Panc1 (cell line): ENCODE measurements around the gene CES3. TPM values are rescaled to one million over a fixed set of nuclear protein-coding genes. Genes with fewer than 3 reads are reported as not detected.

Experiments
- ATAC-seq: fragments of 200-7000 bp; cut with Tn5 transposase; 2 replicates; pipeline ENCODE4 v1.9.1; 2020; ENCODE audit warnings: mild to moderate bottlenecking, moderate library complexity
- BruUV-seq: library from RNA; stranded (reverse); fragments of 400-500 nt; replicated peaks from 2 replicates; lab custom pipeline; 2021; lab: Mats Ljungman, UMichigan
- CTCF ChIA-PET: fragments of 300-600 bp; sonication (Branson Sonifier 250); formaldehyde crosslinking; loops from one replicate; lab custom pipeline; 2022; ENCODE audit warnings: antibody characterized with exemption; lab: Charles Lee
- POLR2A ChIA-PET: fragments of 300-600 bp; sonication (Branson Sonifier 250); formaldehyde crosslinking; loops from one replicate; lab custom pipeline; 2022; ENCODE audit warnings: antibody characterized with exemption; lab: Charles Lee
- DNase-seq: peaks from one replicate; pipeline ENCODE4 v3.0.0-alpha.2; 2010; ENCODE audit warnings: low read depth, low spot score
- H3K27ac ChIP-seq: 2 replicates; pipeline ENCODE4 v1.5.1; 2011; ENCODE audit warnings: mild to moderate bottlenecking, low read length, inconsistent platforms
- H3K27me3 ChIP-seq: fragments of 200-500 bp; sonication (Bioruptor generic); 2 replicates; pipeline ENCODE4 v1.6.0; 2014; ENCODE audit warnings: low read length, inconsistent platforms; ENCODE audit not compliant: control insufficient read depth, insufficient read depth
- H3K36me3 ChIP-seq: fragments of 200-500 bp; sonication (Bioruptor generic); 2 replicates; pipeline ENCODE4 v1.5.1; 2014; ENCODE audit warnings: inconsistent platforms, mild to moderate bottlenecking, low read length, moderate library complexity; ENCODE audit not compliant: control insufficient read depth, insufficient read depth
- H3K4me1 ChIP-seq: 2 replicates; pipeline ENCODE4 v1.5.1; 2011; ENCODE audit warnings: inconsistent platforms, mild to moderate bottlenecking, low read length, moderate library complexity; ENCODE audit not compliant: control insufficient read depth, insufficient read depth
- H3K4me3 ChIP-seq, 2 experiments: 2 replicates each; pipeline ENCODE4 v1.5.1; 2011 to 2012; ENCODE audit warnings: low read depth in 2 of 2, low read length in 2 of 2, mild to moderate bottlenecking in 2 of 2, inconsistent platforms in 1 of 2, moderate library complexity in 1 of 2
- H3K9me3 ChIP-seq: fragments of 200-500 bp; sonication (Bioruptor generic); 2 replicates; pipeline ENCODE4 v1.5.1; 2014; ENCODE audit warnings: low read depth, mild to moderate bottlenecking, inconsistent platforms, low read length, moderate library complexity; ENCODE audit not compliant: control insufficient read depth, insufficient read depth
- CTCF ChIP-seq: fragments of 450-650 bp; IDR thresholded peaks from 2 replicates; pipeline ENCODE4 v1.5.1; 2017; ENCODE audit warnings: mild to moderate bottlenecking
- POLR2AphosphoS5 ChIP-seq: IDR thresholded peaks from 2 replicates; pipeline ENCODE4 v1.6.1; 2012; ENCODE audit warnings: mild to moderate bottlenecking, low read depth, low read length, moderate library complexity
- REST ChIP-seq, 2 experiments: IDR thresholded peaks; 2 replicates each; pipeline ENCODE4 v1.6.1; 2011 to 2012; ENCODE audit warnings: low read depth in 2 of 2, control low read depth in 1 of 2, low read length in 1 of 2, mild to moderate bottlenecking in 1 of 2, moderate library complexity in 1 of 2; ENCODE audit not compliant: insufficient read depth in 1 of 2
- SIN3A ChIP-seq: IDR thresholded peaks from 2 replicates; pipeline ENCODE4 v1.6.1; 2012; ENCODE audit warnings: low read depth, mild to moderate bottlenecking, low read length, moderate library complexity, borderline replicate concordance; ENCODE audit not compliant: insufficient read depth
- TCF7L2 ChIP-seq: IDR thresholded peaks from 2 replicates; pipeline ENCODE4 v1.6.1; 2011; ENCODE audit warnings: mild to moderate bottlenecking, low read depth, low read length, inconsistent platforms
- in situ Hi-C: cut with HindIII; loops from 2 replicates; pipeline ENCODE4 v1.10.0; 2016; ENCODE audit warnings: low sequenced_read_pairs, low pct_unique_long_range_greater_than_20kb
- intact Hi-C: fragments of 100-400 bp; cut with micrococcal nuclease; formaldehyde crosslinking; loops from one replicate; pipeline ENCODE4 v1.10.0; 2022; ENCODE audit not compliant: unreplicated experiment
- total RNA-seq: library from RNA; stranded (reverse); gene quantifications from one replicate; pipeline ENCODE4 v1.2.1, GENCODE V29; 2021; ENCODE audit not compliant: unreplicated experiment

CES3 gene
- total RNA-seq, 1 experiment from 2014 or later: not detected

- H3K4me1 ChIP-seq: peaks cover 7% of the 10 kb centered on the region
- H3K4me3 ChIP-seq: no peak overlapping the region
- no peaks in the 10 kb centered on the region for H3K27me3 ChIP-seq
- H3K9me3 ChIP-seq: no peaks in the 10 kb centered on the region
- no peak for ATAC-seq
- in situ Hi-C loops: no loop called here
- intact Hi-C loops: loop anchor here (10.0 kb wide), 1 partner anchor 234 kb away; the partner anchor contains the start of gene MATCAP1
- no peaks in the 10 kb centered on the region for H3K36me3 ChIP-seq
- no TSS peak for BruUV-seq
- TF ChIP-seq REST (IDR thresholded peaks at IDR 0.05; ENCODE audit: insufficient read depth in 1 of 2, low read depth in 2 of 2, low read length in 1 of 2) (no peak), SIN3A (no peak), TCF7L2 (no peak), CTCF (no peak), POLR2AphosphoS5 (no peak)
- CTCF ChIA-PET: no interaction called here
- POLR2A ChIA-PET: no interaction called here
- DNase-seq: no peak
- H3K27ac ChIP-seq: no peak overlapping the region
Measured at GRCh38 chr16:66950437-66950836, 10.6 kb upstream of the CES3 start.

GRCh38 chr16:66950971-66951790, 9.9 kb upstream of the CES3 start:
- TF ChIP-seq CTCF (no peak), POLR2AphosphoS5 (no peak), SIN3A (no peak), REST (IDR thresholded peaks at IDR 0.05; ENCODE audit: insufficient read depth in 1 of 2, low read depth in 2 of 2, low read length in 1 of 2) (no peak), TCF7L2 (no peak)
- Histone ChIP-seq H3K4me1 (peaks cover 7% of the 10 kb centered on the region), H3K9me3 (no peaks in the 10 kb centered on the region), H3K4me3 (no peak overlapping the region), H3K27ac (no peak overlapping the region), H3K36me3 (no peaks in the 10 kb centered on the region), H3K27me3 (no peaks in the 10 kb centered on the region)
- POLR2A ChIA-PET: no interaction called here
- no peak for DNase-seq
- no TSS peak for BruUV-seq
- intact Hi-C loops: loop anchor here (10.0 kb wide), 1 partner anchor 234 kb away; the partner anchor contains the start of gene MATCAP1
- CTCF ChIA-PET: no interaction called here
- in situ Hi-C loops: no loop called here
- no peak for ATAC-seq
